Middle frontal gyrus (tissue), 1 donor: ENCODE measurements around the gene MOCS2.
A peak's percentile ranks its signal among the peaks of the same experiment; 100 is the strongest.
"Not testable (repeated sequence)": the region's sequence is repeated elsewhere in the genome, so short reads cannot be mapped to it uniquely, and the experiment has no call there.

Experiments
- DNase-seq: peaks from one replicate; pipeline ENCODE4 v3.0.0-alpha.2; 2015; ENCODE audit warnings: low spot score; ENCODE audit errors: extremely low spot score

The MOCS2 gene, protein sequence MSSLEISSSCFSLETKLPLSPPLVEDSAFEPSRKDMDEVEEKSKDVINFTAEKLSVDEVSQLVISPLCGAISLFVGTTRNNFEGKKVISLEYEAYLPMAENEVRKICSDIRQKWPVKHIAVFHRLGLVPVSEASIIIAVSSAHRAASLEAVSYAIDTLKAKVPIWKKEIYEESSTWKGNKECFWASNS

GRCh38 chr5:53109443-53110127 lies at the start of gene MOCS2:
TSS of gene MOCS2 (minus strand) at chr5:53109757. CDS start at chr5:53107174, 2,583 bp downstream.
- DNase-seq = peak; percentile 86

DNA sequence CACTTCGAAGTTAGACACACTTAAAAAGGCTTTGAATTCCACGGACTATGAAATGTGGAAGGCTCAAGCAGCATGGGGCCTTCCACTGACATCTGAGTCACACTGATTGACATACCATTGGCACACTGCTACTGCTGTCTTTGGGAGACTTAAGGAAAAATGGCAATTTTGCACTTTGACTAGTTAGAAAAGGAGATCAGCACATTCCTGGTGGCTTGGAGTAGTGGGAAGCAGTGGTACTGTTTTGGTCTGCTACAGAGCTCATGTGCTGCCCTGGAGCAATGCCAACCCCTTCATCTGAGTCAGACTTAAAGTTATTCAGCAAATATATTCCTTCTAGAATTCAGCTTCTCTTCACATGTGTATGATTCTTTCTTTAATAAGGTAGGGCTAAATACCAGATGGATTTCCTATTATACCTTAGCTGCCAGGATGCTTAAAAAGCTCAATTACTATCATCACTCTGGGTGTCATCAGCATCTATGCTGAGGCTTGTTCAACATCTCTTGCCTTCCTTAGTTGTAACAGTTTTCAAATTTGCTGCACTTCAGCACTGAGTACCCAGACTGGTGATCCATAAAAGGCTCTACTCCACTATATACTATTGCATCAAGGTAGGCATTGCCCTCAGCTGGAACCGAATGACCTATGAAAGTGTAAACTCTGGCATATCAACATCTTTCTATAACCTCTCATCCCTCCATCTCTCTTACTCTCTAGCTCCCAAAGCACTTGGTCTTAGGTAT lies 42.3 kb upstream of the MOCS2 start:
- DNase-seq = no peak

GRCh38 chr5:53133020-53133419 lies 23.5 kb upstream of the MOCS2 start:
- DNase-seq = no peak

- DNase-seq = no peak
Observed at GRCh38 chr5:53130266-53130665, 20.7 kb upstream of the MOCS2 start.

DNA sequence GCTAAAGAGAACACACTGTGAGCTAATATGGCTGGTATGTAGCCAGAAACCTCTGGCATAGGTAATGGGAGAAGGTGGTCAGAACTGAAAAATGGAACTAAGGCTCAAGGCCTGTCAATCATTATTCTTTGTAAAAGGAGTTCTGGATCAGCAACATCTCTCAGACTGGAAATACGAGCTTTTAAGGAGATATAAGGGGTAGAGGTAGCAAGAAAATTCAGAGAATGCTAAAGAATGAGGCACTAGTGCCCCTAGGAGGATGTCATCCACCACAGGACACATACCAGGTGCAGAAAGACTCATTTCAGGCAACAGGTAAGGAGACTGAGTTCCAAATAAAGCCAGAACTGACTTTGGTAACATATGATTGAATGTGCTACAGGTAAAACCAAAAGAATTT lies 18.9 kb upstream of the MOCS2 start:
- DNase-seq = no peak

DNA sequence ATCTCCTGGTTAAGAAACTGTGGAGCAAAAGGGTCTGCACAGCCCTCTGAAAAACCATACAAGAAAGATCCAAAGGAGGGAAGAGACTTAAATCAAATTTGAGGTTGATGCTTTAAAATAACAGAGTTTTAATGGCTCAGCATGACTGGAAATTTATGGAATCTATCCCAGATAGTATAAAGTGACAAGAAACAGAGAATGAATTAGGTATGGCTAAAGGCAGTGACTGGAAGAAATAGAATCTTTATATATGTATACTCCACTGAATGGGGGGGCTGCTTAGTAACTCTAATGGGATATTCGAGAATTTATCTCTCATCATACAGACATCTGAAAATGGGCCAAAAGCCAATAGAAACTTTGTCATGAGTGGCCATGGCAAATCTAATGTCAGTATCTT lies 17.6 kb upstream of the MOCS2 start:
- no peak for DNase-seq

GRCh38 chr5:53126521-53126920 lies 17.0 kb upstream of the MOCS2 start:
- no peak for DNase-seq

- no peak for DNase-seq
Observed at GRCh38 chr5:53123702-53124101, 14.1 kb upstream of the MOCS2 start.

- no peak for DNase-seq
Observed at GRCh38 chr5:53120165-53120564, 10.6 kb upstream of the MOCS2 start.

GRCh38 chr5:53118879-53119278 lies 9.3 kb upstream of the MOCS2 start:
- DNase-seq = no peak

- no peak for DNase-seq
Observed at GRCh38 chr5:53116597-53116996, 7.0 kb upstream of the MOCS2 start.

- no peak for DNase-seq
Observed at GRCh38 chr5:53114988-53115387, 5.4 kb upstream of the MOCS2 start.

DNA sequence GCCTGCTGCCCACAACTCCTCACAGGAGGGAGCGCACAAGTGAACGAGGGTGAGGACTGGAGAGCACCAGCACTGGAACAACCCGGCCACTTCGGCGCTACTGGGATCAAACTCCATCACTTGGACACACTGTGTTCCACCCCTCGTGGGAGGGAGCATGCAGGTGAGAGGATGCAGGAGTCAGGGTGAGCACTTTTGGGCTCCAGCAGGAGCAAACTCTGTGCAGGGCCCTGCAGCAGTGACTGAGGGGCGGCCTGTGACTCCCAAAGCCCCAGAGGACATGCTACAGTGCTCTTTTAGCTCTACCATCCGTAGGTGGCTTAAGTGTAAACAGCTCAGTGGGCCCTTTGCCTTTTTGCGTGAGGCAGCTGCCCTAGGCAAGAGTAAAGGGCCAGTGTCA lies 4.4 kb upstream of the MOCS2 start:
- no peak for DNase-seq

- no peak for DNase-seq
Observed at GRCh38 chr5:53112909-53113308, 3.4 kb upstream of the MOCS2 start.

DNA sequence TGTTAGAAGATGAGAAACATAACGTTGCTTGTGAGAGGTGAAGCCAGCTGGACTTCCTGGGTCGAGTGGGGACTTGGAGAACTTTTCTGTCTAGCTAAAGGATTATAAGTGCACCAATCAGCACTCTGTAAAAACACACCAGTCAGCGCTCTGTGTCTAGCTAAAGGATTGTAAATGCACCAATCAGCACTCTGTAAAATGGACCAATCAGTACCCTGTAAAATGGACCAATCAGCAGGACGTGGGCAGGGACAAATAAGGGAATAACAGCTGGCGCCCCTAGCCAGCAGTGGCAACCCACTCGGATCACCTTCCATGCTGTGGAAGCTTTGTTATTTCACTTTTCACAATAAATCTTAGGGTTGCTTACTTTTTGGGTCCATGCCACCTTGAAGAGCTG lies 2.8 kb upstream of the MOCS2 start:
- not testable (repeated sequence) for DNase-seq

DNA sequence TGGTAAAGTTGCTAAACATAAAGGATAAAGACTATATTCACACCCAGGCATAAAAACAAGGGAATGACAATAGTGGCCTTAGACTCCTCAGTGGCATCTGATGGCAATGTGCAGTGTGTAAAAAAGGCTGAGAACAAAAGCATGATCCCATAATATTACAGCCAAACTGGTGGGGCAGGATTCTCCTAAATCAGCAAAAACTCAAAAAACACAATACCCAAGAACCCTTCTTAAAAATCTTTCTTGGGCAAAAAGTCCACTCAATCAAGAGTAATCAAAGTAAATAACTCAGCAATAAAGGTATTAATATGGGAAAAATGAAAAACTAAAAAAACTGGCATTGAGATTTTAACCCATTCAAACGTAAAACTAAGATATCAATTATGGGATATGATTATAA lies 1.6 kb upstream of the MOCS2 start:
- no peak for DNase-seq

- no peak for DNase-seq
Observed at GRCh38 chr5:53110156-53110555, 599 bp upstream of the MOCS2 start.

- DNase-seq = no peak
Observed at GRCh38 chr5:53109056-53109442, 508 bp downstream of the MOCS2 start.

GRCh38 chr5:53105611-53106300 lies 3.8 kb downstream of the MOCS2 start:
- DNase-seq = no peak

- DNase-seq = no peak
Observed at GRCh38 chr5:53100606-53101005, 9.0 kb downstream of the MOCS2 start.

DNA sequence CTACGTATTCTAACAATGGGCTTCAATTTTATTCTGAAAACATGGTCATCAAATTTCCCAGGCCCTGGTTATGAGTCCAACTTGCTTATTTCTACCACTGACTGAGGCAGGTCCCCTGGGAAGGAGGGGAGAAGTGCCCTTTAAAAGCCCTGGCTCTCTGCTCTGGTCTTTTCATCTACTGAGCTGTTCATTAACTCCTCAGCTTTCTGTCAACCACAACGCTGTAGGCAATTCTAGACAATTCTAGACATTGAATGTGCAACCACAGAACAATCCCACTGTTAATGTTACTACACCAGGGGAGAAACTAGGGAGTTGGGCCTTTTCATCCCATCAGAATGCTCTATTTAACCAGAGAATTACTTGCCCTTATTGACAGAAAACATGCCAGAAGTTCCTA lies 10.0 kb downstream of the MOCS2 start:
- DNase-seq = no peak

DNA sequence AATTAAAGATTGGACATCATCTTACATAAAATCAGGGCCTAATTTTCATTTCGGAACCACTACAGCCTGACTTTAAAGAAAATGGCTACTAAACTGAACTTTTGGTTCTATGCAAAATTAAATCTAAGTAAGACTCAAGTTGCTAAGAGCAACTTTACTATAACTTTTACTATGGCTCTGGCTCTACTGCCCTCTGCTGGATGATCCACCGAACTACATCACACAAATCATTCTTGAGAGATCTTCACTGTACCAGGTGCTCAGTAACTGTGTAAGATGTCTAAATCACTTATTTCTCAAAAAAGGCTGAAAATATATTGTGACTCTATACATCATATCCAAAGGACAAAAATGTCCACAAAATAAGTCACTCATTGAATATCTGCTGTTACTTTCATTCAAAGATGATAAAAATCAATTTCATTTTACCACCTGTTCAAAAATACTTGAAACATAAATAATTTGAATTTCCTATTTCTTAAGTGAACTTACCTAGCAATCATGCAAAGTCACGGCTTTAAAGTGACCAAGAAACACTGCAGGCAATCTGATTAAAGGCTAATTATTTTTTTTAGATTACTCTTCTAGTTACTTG lies 13.5 kb downstream of the MOCS2 start:
- DNase-seq = peak; percentile 55
